GM18873 (cell line): ENCODE measurements around the gene NECAB3.
A peak's percentile ranks its signal among the peaks of the same experiment; 100 is the strongest.

Experiments used
- ATAC-seq: cut with Tn5 transposase; IDR thresholded peaks from one replicate; pipeline ENCODE4 v1.9.1; 2021; ENCODE audit warnings: mild to moderate bottlenecking, moderate library complexity, moderate number of reproducible peaks; ENCODE audit not compliant: unreplicated experiment, low FRiP score

Gene NECAB3

DNA sequence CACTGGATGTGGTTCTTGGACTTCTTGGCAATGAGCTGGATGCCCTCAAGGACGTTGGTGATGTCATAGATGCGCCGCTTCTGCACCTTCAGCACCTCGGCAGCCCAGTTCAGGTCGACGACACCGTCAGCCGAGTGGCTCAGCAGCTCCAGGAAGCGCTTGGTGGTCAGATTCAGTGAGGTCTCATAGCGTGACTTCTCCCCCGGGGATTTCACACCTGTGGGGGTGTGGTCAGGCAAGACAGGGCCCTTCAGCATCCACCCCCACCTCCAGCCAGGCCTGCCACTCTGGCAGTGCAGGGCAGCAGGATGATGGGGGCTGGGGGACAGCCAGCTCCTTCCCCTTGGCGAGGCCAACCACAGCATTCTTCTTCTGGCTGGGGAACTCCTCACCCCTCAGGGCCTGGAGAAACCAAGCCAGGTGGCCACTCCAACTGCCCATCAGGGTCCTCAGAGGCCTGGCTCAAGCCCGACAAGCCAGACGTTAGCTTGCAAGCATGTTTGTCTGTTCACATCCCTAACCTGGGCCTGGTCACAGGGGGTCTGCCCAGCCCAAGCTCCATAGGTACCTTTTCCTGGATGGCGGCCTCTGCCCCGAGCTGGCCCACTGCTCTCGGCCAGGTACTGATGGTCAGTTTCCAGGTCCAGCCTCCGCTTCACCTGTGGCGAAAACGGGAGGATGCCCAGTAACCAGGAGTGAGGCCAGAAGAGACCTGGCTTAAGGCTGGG lies 5.7 kb upstream of the NECAB3 start:
- no peak for ATAC-seq

DNA sequence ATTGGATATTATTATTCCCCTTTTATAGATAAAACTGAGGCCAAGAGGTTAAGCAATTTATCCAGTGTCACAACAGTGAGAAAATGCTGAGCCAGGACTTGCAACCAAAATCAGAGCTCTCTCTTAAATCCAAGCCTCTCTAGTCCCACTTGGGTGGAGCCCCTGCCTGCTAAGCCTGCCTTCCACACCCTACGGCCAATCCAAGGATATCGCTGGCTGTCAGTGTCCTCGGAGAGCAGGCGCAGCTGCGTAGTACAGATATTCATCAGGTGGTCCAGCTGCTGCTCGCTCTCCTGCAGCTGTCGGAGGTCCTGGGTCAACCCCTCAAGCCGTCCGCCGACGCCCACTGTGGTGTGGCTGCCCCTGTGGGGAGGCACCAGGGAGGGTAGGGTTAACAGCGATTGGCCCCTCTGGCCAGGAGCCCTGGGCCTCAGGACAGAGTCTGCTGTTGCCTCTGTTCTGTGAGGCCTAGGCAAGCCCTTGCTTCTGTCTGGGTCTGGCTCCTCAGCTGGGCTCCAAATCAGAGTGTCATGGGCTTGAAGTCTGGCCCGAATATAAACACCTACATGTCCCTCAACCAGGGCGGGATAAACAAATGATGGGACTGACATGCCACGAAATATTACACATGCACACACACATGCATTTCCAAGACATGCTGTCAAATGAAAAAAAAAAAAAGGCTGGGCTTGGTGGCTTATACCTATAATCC lies 3.9 kb upstream of the NECAB3 start:
- no peak for ATAC-seq

DNA sequence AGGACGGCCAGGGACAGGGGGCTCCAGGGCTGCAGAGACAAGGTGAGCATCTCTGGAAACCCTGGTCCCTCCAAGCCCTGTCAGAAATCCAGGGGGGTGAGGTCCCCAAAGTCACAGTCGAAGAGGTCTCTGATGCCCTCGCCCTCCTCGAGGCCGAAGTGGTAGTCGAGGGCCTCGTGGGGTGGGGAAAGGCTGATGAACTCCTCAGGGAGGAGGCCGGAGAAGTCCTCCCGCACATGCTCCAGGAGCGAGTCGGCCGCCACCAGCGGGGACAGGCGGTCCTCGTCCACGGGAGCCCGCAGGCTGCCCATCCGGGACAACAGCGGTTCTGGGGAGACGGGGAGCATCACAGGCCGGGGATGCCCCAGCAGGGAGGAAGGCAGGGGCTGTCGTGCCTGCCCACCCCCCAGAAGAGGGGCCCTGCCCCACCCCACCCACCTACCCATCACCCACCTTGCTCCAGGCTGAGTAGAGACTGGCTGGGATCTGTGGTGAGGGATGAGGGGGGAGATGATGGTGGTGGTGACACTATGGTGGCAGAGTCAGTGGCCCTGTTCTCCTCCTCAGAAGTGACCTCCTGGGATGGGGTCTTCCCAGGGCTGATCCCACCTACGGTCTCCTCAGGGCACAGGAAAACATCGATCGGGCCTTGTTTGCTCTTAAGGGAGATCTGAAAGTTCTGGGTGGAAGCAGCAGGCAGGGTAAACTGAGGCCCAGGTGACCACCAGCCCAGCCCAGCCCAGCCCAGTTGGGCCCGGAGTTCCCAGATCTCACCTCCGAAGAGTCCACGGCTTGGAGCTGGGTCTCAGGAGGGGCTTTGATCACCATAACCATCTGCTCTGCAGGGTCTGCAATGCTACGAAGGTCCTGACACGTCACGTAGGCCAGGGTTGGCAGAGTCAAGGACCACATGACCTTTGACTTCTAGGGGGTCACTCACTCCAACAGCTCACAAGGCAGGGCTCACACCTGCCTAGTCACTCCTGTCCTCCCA lies 2.7 kb upstream of the NECAB3 start:
- no peak for ATAC-seq

DNA sequence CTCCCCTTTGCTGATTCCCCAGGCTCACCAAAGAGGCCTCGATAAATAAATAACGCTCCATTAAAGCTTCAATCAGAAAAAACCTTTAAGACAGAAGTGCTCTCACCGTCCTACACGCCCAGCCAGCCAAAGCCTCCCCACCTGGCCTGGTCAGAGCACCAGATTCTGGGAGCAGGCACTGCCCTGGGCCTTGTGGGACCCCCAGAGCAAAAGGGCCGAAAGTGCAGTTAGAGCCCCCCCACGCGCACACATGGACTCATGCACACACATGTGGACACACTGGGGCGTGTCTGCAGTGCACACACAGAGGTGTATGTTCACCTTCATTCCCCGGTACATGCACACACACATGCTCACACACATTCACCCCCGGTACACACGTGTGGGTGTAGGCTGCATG lies 1.9 kb upstream of the NECAB3 start:
- ATAC-seq = no peak

DNA sequence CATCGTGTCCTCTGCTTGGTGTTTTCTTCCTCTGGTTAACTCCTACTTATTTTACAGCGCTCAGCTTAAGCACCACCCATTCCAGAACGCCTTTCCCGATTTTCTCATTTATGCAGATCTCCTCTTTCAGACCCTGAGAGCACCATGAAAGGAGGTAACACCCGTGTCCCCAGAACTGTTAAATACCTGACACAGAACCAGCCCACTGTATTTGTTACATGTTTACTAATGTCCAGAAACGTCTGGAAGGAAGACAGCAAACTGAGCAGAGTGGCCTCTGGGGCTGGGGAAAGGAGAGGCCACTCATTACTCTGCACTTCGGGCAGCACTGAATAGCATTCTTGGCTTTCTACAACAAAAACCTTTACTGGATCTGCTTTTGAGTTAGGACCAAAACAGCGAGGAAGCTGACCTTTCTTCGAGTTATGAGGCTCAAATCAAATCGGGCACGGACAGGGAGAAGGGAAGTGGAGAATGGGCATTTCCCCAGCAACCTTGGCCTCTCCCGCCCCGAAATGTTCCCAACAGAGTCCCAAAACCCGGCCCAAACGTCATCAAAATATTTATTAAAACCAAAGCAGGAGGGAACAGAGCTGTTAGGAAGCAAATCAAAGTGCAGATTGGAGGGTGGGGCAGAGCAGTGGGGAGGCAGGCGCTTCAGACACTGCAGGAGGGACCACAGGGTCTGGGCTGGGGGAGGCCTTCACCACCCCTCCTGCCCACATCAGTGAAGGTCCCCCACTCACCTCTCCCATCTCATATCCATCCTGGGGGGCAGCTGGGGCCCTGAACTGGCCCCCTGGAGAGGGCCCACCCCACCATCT lies 1.1 kb upstream of the NECAB3 start:
- no peak for ATAC-seq

DNA sequence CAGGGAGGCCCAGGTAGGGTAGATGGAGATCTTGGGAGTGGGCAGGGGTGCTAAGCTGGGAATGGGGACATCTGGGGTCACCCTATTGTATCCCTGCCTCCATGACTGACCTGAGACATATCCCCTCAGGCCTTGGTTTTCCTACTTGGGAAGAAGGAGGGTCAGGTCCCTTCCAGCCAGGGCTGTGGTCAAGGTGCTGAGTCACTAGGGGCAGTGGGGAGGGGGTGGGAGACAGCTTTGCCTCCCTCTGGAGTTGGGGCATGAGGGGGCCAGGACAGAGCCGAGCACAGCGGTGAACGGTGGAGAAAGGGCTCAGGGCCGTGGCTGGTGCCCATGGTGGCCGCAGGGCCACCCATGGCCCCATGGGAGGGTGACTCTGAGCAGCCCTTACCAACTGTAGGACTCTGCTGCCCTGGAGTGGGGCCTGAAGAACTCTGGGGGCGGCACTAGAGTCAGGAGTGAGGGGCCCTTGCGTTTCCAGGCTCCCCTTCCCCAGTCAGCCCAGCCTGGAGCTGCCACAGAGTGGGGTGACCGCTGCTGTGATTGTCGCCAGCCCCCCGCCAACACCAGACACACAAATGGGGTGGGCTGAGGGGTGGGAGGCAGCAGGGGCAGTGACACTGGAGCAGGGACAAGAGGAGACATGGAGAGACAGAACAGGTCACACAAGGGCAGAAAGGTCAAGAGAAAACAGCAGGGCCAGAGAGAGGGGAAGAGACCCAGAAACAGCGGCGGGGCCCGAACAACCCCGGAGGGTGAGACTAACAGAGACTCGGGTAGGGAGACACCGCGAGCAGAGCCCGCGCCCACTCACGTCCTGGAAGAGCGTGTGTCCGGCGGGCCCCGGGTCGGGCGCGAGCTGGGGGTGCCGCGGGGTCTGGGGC lies 576 bp downstream of the NECAB3 start:
- no peak for ATAC-seq

DNA sequence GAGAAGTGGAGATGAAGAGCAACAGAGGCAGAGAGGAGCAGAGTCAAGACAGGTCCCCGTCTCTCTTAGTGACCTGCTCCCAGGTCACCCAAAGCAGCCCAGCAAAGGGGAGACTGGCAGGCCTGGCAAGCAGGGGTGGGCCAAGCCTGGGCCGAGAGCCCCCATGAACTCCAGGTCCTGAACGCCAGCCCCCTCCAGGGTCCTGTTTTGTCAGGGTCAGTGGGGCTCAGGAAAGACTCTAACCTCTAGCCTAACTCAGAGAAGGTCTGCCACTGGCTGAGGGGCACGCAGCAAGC lies 1.2 kb downstream of the NECAB3 start:
- ATAC-seq = no peak

DNA sequence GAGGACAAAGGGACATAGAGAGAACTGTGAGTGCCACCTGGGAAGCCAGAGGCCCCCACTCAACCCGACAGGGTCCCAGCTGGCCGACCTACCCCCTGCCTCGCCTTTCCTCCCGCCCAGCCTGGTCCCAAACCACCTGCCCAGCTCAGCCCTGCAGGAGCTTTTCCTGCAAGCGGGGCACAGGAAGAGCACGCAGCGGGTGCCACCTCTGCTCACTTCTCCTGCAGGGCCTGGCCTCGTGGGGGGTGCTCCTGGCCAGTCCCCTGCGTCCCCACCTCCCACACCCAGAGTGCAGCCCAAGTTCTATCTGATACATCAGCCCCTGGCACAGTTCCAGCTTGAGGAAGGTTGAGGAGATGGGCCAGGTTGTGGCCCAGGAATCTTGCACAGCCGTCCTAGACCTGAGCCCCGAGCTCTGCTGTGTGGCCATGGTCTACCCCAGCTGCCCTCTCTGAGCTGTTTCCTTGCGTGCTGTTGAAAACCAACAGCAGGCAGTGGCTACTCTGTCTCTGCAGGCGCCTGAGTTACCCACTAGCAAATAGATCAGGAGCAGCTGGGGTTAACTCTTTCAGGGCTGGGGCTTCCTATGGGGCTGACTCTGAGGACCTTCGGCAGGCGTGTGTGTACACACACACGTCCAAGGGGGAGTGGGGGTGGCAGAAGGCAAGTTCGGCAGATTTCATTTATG lies 1.7 kb downstream of the NECAB3 start:
- ATAC-seq = no peak

DNA sequence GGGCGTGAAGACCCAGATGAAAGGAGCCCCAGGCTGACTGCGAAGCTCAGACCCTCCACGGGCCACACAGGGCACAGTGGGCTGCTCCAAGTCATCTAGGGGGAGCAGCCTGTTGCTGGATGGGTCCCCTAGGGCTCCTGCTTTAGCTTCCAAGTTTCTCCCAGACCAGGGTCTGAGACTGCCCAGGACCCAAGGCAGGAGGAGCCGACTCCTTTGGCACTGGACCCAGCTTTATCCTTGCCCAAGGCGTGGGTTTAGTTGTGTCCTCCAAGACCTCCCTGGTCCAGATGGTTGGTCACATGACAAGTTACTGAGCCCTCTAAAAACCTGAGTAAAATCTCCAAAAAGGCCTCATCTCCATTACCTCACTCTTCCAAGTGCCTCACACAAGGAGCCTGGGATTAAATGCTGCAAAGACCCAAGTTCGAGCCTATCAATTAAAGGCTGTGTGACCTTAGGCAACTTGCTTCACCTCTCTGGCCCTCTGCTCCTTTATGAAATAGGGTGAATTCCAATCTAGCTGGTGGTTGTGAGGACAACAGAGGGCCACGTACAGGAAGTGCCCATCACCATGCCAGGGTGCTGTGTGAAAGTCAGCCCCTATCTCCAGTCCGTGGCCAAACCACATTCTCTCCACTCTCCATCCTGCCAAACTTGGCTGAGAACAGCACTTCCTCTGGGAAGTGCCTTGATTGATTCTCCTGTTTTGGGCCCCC lies 2.5 kb downstream of the NECAB3 start:
- no peak for ATAC-seq

DNA sequence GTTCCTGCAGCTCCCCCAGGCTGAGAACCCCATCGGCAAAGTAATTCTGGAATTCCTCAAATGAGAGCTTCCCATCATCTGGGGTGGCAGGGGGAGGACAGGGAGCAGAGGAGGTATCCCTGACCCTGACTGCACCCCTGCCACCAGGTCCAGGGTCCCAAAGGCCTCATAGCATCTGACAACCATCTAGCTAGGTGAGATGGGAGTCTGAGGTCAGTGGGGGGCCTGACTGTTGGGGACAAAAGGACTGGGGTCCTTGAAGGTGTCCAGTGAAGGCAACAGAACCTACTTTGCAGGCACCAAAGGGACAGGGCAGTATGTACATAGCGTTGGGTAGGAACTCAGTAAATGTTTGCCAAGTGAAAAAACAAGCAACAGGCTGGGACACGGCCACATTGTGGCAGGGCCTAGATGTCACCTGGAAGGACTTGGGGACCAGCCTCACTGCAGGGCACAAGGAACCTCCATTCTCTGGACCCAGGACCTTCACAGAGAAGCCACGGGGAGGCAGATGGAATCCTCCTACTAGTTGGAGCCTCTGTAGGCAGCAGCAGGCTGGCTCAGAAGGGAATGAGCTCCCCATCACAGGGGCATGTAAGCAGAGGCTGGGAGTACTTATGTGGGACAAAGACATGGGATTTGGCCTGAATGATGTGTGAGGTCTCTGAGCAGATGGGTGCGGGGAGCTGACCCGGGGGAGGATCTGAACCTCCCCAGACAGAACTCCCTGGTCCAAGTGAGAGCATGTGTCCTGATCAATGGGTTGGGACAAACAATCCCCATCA lies 3.3 kb downstream of the NECAB3 start:
- no peak for ATAC-seq

DNA sequence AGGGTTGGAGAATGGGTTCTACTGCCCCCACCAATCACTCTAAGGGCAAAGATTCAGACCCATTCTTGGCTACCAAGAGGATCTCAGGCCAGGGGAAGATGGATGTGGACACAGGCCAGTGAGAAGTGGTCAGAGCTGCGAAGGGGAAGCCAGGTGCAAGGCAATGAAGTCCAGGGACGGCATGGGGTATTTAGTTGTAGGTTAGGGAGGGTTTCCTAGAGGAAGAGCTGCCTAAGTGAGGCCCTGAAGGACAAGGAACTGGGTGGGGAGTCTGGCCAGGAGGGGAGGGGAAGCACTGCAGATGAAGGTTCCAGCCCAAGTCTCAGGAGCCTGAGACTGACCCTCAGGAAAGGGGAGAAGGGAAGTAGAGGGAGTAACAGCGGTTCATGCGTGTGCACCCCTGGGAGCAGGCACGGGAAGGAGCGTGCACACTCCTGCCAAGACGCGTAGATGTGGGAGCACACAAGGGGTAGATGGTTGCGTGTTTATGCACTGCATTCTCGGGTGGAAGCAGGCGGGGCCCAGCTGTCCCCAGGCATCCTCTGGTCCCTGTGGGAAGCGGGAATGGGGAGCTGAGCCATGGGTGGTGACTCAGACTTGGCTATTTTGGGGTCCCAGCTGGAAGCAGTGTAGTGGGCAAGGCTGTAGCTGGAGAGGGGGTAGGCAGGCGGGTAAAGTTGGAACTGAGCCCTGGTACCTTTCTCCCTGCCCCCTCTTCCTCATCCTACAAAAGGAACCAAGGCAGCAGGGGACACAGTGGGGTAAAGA lies 4.2 kb downstream of the NECAB3 start:
- no peak for ATAC-seq

DNA sequence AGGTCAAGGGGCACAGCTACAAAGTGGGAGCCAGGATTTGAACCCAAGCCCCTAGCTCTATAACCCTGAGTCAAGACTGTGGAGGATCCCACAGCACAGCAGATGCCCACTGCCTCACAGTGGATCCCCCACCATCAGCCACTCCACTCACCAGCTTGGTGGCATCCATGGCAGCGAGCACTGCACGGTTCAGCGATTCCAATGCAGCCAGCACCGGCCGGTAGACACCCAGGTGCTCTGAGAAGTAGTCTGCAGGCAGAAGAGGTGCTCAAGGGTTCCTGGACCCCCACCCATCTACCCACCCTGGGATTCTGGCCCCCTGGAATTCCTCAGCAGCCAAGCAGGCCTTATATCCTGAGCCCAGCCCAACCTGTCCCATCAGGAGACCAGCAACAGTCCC lies 5.0 kb downstream of the NECAB3 start:
- ATAC-seq = no peak

DNA sequence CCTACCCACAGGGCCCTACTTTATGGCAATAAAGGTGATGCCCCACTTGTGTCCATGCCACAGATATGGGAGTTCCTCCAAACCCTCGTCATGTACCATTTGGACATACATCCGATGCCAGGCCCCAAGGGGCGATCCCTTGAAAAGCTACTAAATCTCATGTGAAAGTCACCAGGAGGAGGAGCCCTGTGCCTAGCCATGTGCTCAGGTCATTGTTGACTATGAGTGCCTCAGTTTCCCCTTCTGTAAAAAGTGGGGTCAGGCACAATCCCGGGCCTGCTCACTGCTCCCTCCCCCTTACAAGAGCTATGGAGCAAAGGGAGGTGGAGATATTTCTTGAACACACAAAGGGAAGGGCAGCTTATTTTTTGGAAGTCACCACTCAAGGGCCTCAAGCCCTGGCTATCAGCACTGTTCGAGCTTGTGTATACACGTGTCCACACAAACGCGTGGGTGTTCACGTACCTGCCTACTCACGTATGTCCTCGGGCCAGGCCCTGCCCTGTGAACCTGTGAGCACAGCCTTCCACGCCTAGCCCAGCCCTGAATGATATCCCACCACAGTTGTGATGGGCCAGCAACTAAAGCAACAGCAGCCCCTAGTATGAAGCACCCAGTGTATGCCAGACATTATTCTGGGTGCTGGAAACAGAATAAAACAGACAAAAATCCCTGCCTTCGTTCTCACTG lies 5.6 kb downstream of the NECAB3 start:
- ATAC-seq = no peak

DNA sequence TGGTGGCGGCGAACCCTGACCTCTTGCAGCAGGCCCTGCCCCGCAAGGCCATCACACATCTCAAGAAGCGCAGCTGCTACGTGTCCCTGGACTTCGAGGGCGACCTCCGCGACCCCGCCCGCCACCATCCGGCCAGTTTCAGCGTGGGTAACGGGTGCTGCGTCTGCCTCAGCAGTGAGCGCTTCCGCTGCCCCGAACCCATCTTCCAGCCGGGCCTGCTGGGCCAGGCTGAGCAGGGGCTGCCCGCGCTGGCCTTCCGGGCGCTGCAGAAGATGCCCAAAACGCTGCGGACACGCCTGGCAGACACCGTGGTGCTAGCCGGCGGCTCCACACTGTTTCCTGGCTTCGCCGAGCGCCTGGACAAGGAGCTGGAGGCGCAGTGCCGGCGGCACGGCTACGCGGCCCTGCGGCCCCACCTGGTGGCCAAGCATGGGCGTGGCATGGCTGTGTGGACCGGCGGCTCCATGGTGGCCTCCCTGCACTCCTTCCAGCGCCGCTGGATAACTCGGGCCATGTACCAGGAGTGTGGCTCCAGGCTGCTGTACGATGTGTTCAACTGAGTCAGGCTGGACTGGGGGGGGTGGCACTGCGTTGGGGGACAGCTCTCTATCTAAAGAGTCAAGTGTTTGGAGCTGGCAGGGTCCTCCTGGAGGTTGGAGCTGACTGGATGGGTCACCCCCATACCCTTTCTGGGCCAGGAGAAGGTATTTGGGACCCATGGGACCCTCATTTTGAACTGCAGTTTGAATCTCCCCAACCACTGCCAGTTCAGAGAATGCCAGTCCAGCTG lies 6.4 kb downstream of the NECAB3 start:
- ATAC-seq = peak; percentile 31

DNA sequence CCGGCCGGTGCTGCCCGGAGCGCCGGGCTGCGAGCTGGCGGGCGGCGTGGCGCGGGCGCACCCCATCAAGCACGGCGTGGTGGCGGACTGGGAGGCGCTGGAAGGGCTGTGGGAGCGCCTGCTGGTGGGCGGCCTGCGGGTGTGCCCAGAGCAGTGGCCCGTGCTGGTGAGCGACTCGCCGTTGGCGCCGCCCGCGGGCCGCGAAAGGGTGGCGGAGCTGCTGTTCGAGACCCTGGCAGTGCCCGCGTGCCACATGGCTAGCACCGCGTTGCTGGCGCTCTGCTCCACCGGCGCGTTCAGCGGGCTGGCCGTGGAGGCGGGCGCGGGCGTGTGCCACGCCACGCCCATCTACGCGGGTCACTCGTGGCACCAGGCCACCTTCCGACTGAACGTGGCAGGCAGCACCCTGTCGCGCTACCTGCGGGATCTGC lies 7.0 kb downstream of the NECAB3 start:
- peak; percentile 11 for ATAC-seq
